GM10266 (cell line): ENCODE data around the gene CHRNA7.
"Not testable (repeated sequence)": the region's sequence is repeated elsewhere in the genome, so short reads cannot be mapped to it uniquely, and the experiment has no call there.

Source experiments
- DNase-seq: peaks from one replicate; pipeline ENCODE4 v3.0.0; 2012; ENCODE audit errors: extremely low spot score
- CTCF ChIP-seq: IDR thresholded peaks from 2 replicates; pipeline ENCODE4 v1.5.1; 2012; ENCODE audit warnings: mild to moderate bottlenecking, low read depth; ENCODE audit not compliant: control insufficient read depth, insufficient read depth; ENCODE audit errors: missing control alignments

Gene CHRNA7

GRCh38 chr15:32164747-32165146, 134.4 kb downstream of the CHRNA7 start:
- DNase-seq, result not testable (repeated sequence)

- not testable (repeated sequence) for DNase-seq
Observed at GRCh38 chr15:32165775-32166174, 135.5 kb downstream of the CHRNA7 start.

- not testable (repeated sequence) for DNase-seq
Observed at GRCh38 chr15:32166270-32166669, 136.0 kb downstream of the CHRNA7 start.

GRCh38 chr15:32167913-32168312, 137.6 kb downstream of the CHRNA7 start:
- DNase-seq, result not testable (repeated sequence)

- DNase-seq, result not testable (repeated sequence)
Observed at GRCh38 chr15:32180579-32180978, 150.3 kb downstream of the CHRNA7 start.

- DNase-seq, result not testable (repeated sequence)
Observed at GRCh38 chr15:32193780-32194179, 163.5 kb downstream of the CHRNA7 start.

GRCh38 chr15:32196206-32196605, 165.9 kb downstream of the CHRNA7 start:
- not testable (repeated sequence) for DNase-seq

- not testable (repeated sequence) for DNase-seq
Observed at GRCh38 chr15:32198938-32199337, 168.6 kb downstream of the CHRNA7 start.

- DNase-seq, result not testable (repeated sequence)
Observed at GRCh38 chr15:32209081-32209480, 178.8 kb downstream of the CHRNA7 start.

GRCh38 chr15:32218666-32219065, 188.4 kb downstream of the CHRNA7 start:
- no peak for DNase-seq
- TF ChIP-seq CTCF, result no peak
